IMR-90 (cell line): ENCODE results near the gene MAB21L3. TPM values are rescaled to one million over a fixed set of nuclear protein-coding genes. Genes with fewer than 3 reads are reported as not detected.

Experiments used
- ATAC-seq: fragments of 200-7000 bp; cut with Tn5 transposase; 2 replicates; pipeline ENCODE4 v1.9.1; 2020; ENCODE audit warnings: low read depth, mild to moderate bottlenecking, moderate library complexity
- BruUV-seq: library from RNA; stranded (reverse); fragments of 400-500 nt; replicated peaks from 2 replicates; lab custom pipeline; 2021; lab: Mats Ljungman, UMichigan
- CTCF ChIA-PET: fragments of 300-600 bp; formaldehyde crosslinking; extraction: SDS; loops from one replicate; lab custom pipeline; 2021; ENCODE audit warnings: antibody characterized with exemption; lab: Yijun Ruan, JAX
- POLR2A ChIA-PET: fragments of 300-600 bp; sonication (Branson Sonifier 250); formaldehyde crosslinking; loops from one replicate; lab custom pipeline; 2022; ENCODE audit warnings: antibody characterized with exemption; ENCODE audit not compliant: unreplicated experiment; lab: Charles Lee
- DNase-seq: peaks from one replicate; pipeline ENCODE4 v3.0.0; 2013
- H2AFZ ChIP-seq: replicated peaks from 2 replicates; pipeline ENCODE3; 2013; ENCODE audit warnings: low read length, mild to moderate bottlenecking; ENCODE audit not compliant: poor library complexity
- H2AK5ac ChIP-seq: 2 replicates; pipeline ENCODE4 v1.6.1; 2013; ENCODE audit warnings: low read depth, low read length, inconsistent platforms
- H2AK9ac ChIP-seq: replicated peaks from 2 replicates; pipeline ENCODE3; 2013; ENCODE audit warnings: mild to moderate bottlenecking, low read depth, low read length, moderate library complexity; ENCODE audit not compliant: poor library complexity
- H2BK120ac ChIP-seq: 2 replicates; pipeline ENCODE4 v1.6.1; 2013; ENCODE audit warnings: low read depth, low read length, inconsistent platforms
- H2BK15ac ChIP-seq: 3 replicates; pipeline ENCODE4 v1.6.1; 2013; ENCODE audit warnings: low read depth, low read length, inconsistent platforms
- H2BK20ac ChIP-seq: 2 replicates; pipeline ENCODE4 v1.6.1; 2013; ENCODE audit warnings: low read depth, mild to moderate bottlenecking, inconsistent platforms, low read length, moderate library complexity
- H2BK5ac ChIP-seq: 2 replicates; pipeline ENCODE4 v1.6.1; 2013; ENCODE audit warnings: mild to moderate bottlenecking, low read depth, low read length, inconsistent platforms; ENCODE audit not compliant: poor library complexity, severe bottlenecking
- H3K14ac ChIP-seq: replicated peaks from 2 replicates; pipeline ENCODE4 v1.6.1; 2013; ENCODE audit warnings: low read depth, low read length, inconsistent platforms
- H3K18ac ChIP-seq: 2 replicates; pipeline ENCODE4 v1.6.1; 2013; ENCODE audit warnings: low read depth, low read length, control low read depth
- H3K23ac ChIP-seq: 2 replicates; pipeline ENCODE4 v1.6.1; 2013; ENCODE audit warnings: low read depth, low read length, inconsistent platforms
- H3K27ac ChIP-seq: 2 replicates; pipeline ENCODE4 v1.5.1; 2013; ENCODE audit warnings: mild to moderate bottlenecking, control low read depth, low read length; ENCODE audit not compliant: insufficient read depth
- H3K27me3 ChIP-seq: 2 replicates; pipeline ENCODE4 v1.6.1; 2013; ENCODE audit warnings: low read length; ENCODE audit not compliant: control insufficient read depth, insufficient read depth
- H3K36me3 ChIP-seq: 2 replicates; pipeline ENCODE4 v1.6.1; 2013; ENCODE audit warnings: low read length, mixed read lengths; ENCODE audit not compliant: control insufficient read depth, insufficient read depth
- H3K4ac ChIP-seq: 2 replicates; pipeline ENCODE4 v1.6.1; 2013; ENCODE audit warnings: low read depth, low read length, inconsistent platforms
- H3K4me1 ChIP-seq: 2 replicates; pipeline ENCODE4 v1.6.1; 2013; ENCODE audit warnings: low read length, mixed read lengths; ENCODE audit not compliant: control insufficient read depth, insufficient read depth
- H3K4me2 ChIP-seq: 2 replicates; pipeline ENCODE4 v1.6.1; 2013; ENCODE audit warnings: low read depth, mild to moderate bottlenecking, control low read depth, low read length, moderate library complexity
- H3K4me3 ChIP-seq: 2 replicates; pipeline ENCODE4 v1.5.1; 2013; ENCODE audit warnings: low read depth, mild to moderate bottlenecking, control low read depth, low read length, moderate library complexity; ENCODE audit not compliant: insufficient read depth
- H3K56ac ChIP-seq: 2 replicates; pipeline ENCODE4 v1.6.1; 2013; ENCODE audit warnings: low read length, inconsistent platforms; ENCODE audit not compliant: insufficient read depth; ENCODE audit errors: extremely low read depth
- H3K79me1 ChIP-seq, 2 experiments: 2 replicates each; pipeline ENCODE4 v1.6.1; 2013; ENCODE audit warnings: low read length in 2 of 2, inconsistent platforms in 1 of 2, low read depth in 1 of 2
- H3K9ac ChIP-seq: 2 replicates; pipeline ENCODE4 v1.6.1; 2013; ENCODE audit warnings: low read depth, low read length, control low read depth
- H3K9me1 ChIP-seq: 2 replicates; pipeline ENCODE4 v1.6.1; 2013; ENCODE audit warnings: low read length, inconsistent platforms; ENCODE audit not compliant: insufficient read depth
- H3K9me3 ChIP-seq: 2 replicates; pipeline ENCODE4 v1.6.1; 2013; ENCODE audit warnings: low read length; ENCODE audit not compliant: control insufficient read depth, insufficient read depth
- H4K20me1 ChIP-seq: 2 replicates; pipeline ENCODE4 v1.6.1; 2013; ENCODE audit warnings: low read length, inconsistent platforms; ENCODE audit not compliant: insufficient read depth
- H4K5ac ChIP-seq: 2 replicates; pipeline ENCODE4 v1.6.1; 2013; ENCODE audit warnings: mild to moderate bottlenecking, low read depth, low read length, control low read depth
- H4K8ac ChIP-seq, 2 experiments: 2 replicates each; pipeline ENCODE4 v1.6.1; 2013; ENCODE audit warnings: low read depth in 2 of 2, low read length in 2 of 2, control low read depth in 1 of 2, inconsistent platforms in 1 of 2
- H4K91ac ChIP-seq: 2 replicates; pipeline ENCODE4 v1.6.1; 2013; ENCODE audit warnings: low read depth, low read length, inconsistent platforms; ENCODE audit not compliant: insufficient read depth
- CHD1 ChIP-seq: IDR thresholded peaks from 2 replicates; pipeline ENCODE4 v1.6.1; 2012; ENCODE audit warnings: low read depth, low read length, improper control_type of control experiment
- CTCF ChIP-seq: conservative IDR thresholded peaks from 2 replicates; pipeline ENCODE4 v1.5.1; 2012; ENCODE audit warnings: mild to moderate bottlenecking, low read depth, low read length, improper control_type of control experiment
- ELK1 ChIP-seq: fragments of 150-350 bp; IDR thresholded peaks from 2 replicates; pipeline ENCODE4 v1.6.1; 2016; ENCODE audit warnings: low read depth, mild to moderate bottlenecking, low read length, moderate library complexity, borderline replicate concordance
- MAZ ChIP-seq: IDR thresholded peaks from 2 replicates; pipeline ENCODE4 v1.6.1; 2012; ENCODE audit warnings: low read depth, mild to moderate bottlenecking, low read length, improper control_type of control experiment, moderate library complexity, borderline replicate concordance
- MXI1 ChIP-seq: IDR thresholded peaks from 2 replicates; pipeline ENCODE4 v1.6.1; 2012; ENCODE audit warnings: low read depth, mild to moderate bottlenecking, low read length, moderate library complexity, borderline replicate concordance
- NFE2L2 ChIP-seq: fragments of 150-350 bp; IDR thresholded peaks from 2 replicates; pipeline ENCODE4 v1.6.1; 2016; ENCODE audit warnings: low read depth, mild to moderate bottlenecking, low read length
- POLR2A ChIP-seq: IDR thresholded peaks from 2 replicates; pipeline ENCODE4 v1.6.1; 2012; ENCODE audit warnings: mild to moderate bottlenecking, low read depth, low read length
- RFX5 ChIP-seq: IDR thresholded peaks from 2 replicates; pipeline ENCODE4 v1.8.0; 2012; ENCODE audit warnings: low read depth, mild to moderate bottlenecking, low read length, moderate library complexity
- USF2 ChIP-seq: fragments of 150-350 bp; IDR thresholded peaks from 2 replicates; pipeline ENCODE4 v1.6.1; 2017; ENCODE audit warnings: mild to moderate bottlenecking, antibody characterized with exemption, low read length, low read depth
- WGBS, 2 experiments: methylation state at CpG; one replicate each; pipeline versions ENCODE4 v1.1.5 to v1.1.7; 2013; ENCODE audit warnings: missing lambda C conversion rate in 2 of 2; ENCODE audit not compliant: insufficient read length in 1 of 2; ENCODE audit errors: extremely low coverage in 2 of 2; 5-methylcytosine and 5-hydroxymethylcytosine counted together
- dilution Hi-C: fragments of 300-500 bp; cut with HindIII; formaldehyde crosslinking; loops from one replicate; pipeline ENCODE4 v1.14.3; 2018; ENCODE audit warnings: low sequenced_read_pairs; ENCODE audit not compliant: unreplicated experiment
- in situ Hi-C: fragments of 300-500 bp; cut with MboI; formaldehyde crosslinking; loops from 3 replicates; pipeline ENCODE4 v1.14.3; 2019; ENCODE audit warnings: low sequenced_read_pairs, inconsistent platforms, mixed read lengths
- intact Hi-C: fragments of 100-400 bp; cut with micrococcal nuclease; formaldehyde crosslinking; loops from 2 replicates; pipeline ENCODE4 v1.10.0; 2022
- polyA plus RNA-seq, 3 experiments: library from polyadenylated mRNA; depleted of rRNA; stranded (reverse); fragments of >200 nt; gene quantifications; 2 replicates each; pipeline ENCODE4 v1.2.3, GENCODE V29; 2012; ENCODE audit warnings: low replicate concordance in 1 of 3
- total RNA-seq: library from RNA; depleted of rRNA; stranded (reverse); fragments of >200 nt; gene quantifications from 2 replicates; pipeline ENCODE4 v1.2.3, GENCODE V29; 2012

The MAB21L3 gene
- total and polyA plus RNA-seq, 2 of the 4 experiments (the other 2 are of a cell fraction), result not detected

GRCh38 chr1:116091083-116091482, 20.1 kb upstream of the MAB21L3 start:
- Histone ChIP-seq H2BK120ac (no peak overlapping the region), H3K14ac (no peak overlapping the region), H3K4me1 (no peaks in the 10 kb centered on the region), H3K9me3 (no peaks in the 10 kb centered on the region), H2BK15ac (no peak overlapping the region), H3K18ac (no peak overlapping the region), H2BK20ac (no peak overlapping the region), H3K9ac (no peak overlapping the region), H3K36me3 (no peaks in the 10 kb centered on the region), H2AFZ (no peak overlapping the region), H4K91ac (no peak overlapping the region), H3K4ac (no peak overlapping the region), H3K4me3 (no peak overlapping the region), H4K20me1 (no peaks in the 10 kb centered on the region), H3K27ac (no peak overlapping the region), H4K5ac (no peak overlapping the region), H2AK5ac (no peak overlapping the region), H3K4me2 (no peak overlapping the region), H2AK9ac (no peak overlapping the region), H3K23ac (no peak overlapping the region), H4K8ac (no peak overlapping the region), H3K9me1 (no peaks in the 10 kb centered on the region), H2BK5ac (no peak overlapping the region), H3K56ac (no peak overlapping the region), H3K27me3 (no peaks in the 10 kb centered on the region), H3K79me1 (no peaks in the 10 kb centered on the region)
- TF ChIP-seq ELK1 (no peak), CHD1 (no peak), RFX5 (no peak), MXI1 (no peak), CTCF (no peak), MAZ (no peak), POLR2A (no peak), USF2 (no peak), NFE2L2 (no peak)
- BruUV-seq, result no TSS peak
- POLR2A ChIA-PET, result no interaction called here
- in situ Hi-C loops (no loop called here), intact Hi-C loops (no loop called here), dilution Hi-C loops (no loop called here)
- no peak for DNase-seq
- ATAC-seq, result no peak
- CTCF ChIA-PET, result no interaction called here
- WGBS, 2 experiments, result no CpG with 5 or more reads among the region's 1 CpG
